T-helper 9 cell (primary cell): ENCODE results near the gene LPIN1.
"Not testable (repeated sequence)": the region's sequence is repeated elsewhere in the genome, so short reads cannot be mapped to it uniquely, and the experiment has no call there.

Experiments
- DNase-seq: peaks from one replicate; pipeline ENCODE4 v3.0.0-alpha.2; 2020

Gene LPIN1

DNA sequence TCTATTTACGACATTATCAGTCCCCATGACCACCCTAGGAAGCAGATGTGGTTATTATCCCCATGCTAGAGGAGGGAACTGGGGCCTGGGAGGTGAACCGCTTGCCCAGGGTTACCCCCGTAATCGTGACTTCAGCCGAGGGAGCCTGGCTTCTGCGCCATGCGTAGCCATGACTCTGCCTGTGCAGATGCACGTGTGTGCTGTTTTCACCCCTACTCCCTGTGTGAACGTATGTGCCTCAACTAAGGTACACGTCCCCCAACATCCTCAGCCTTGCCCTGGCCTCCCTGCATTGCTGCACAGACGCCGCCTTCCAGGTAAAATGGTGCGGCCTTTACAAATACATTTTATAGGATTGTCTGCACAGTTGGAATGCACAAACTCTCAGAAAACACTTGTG, 40.2 kb downstream of the LPIN1 start:
- no peak for DNase-seq

DNA sequence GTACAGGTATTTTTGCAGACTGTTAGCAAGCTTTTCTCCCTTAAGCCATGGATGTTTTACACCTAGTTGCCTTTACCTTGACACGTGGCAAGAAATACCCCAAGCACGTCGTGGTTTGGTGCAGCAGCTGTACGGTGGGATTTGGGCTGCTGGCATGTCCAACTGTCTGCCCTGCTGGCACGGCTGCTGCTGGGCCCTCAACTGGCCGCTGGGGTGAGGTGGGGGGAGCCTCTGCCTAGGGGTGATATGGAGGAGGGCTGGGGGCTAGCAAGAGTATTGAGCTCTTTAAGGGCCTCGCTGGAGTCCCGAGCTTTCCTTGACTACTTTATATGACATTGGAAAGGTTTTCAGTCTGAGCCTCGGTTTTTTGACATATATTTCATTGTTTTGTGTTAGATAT, 41.6 kb downstream of the LPIN1 start:
- DNase-seq, result no peak

DNA sequence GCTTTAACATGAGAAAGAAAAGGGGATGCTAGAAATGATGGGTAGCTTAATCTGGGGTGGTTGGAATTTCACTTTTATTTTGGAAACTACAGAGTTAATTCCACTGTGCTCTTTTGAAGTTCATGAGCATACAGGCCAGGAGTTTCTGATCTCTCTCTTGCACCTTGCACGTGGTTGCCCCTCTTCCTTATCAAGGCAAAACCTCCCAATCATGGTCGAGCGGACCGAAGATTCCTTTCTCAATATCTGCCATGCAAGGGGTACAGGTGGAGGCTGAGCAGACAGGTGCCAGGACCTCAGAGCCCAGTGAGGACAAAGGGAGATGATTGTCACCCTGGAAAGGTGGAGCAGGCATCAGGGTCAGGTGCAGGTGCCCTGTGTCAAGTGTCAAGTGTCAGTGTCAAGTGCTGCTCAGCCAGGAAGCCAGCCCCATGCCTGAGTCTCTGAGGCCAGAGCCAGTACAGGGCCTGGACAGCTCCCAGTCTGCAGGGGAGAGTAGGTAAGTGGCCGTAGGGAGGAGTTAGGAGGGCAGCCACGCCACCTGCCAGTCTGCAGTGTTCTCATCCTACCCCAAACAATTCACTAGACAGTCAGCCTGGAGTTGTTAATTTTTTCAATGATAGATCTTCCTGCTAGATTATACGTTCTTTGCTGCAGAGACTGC, 42.2 kb downstream of the LPIN1 start:
- no peak for DNase-seq

DNA sequence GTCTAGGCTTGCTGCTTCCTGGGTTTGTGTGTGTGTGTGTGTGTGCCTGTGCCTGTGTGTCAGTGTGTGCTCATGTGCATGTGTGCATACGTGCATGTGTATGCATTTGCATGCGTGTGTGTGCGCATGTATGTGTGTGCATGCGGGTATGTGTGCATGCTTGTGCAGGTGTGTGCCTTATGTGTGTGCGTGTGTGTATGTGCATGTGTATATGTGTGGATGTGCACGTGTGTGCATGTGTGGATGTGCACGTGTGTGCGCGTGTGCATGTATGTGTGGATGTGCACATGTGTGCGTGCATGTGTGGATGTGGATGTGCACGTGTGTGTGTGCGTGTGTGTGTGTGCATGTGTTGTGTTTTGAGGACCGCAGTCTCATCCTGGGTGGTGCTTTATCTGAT, 42.8 kb downstream of the LPIN1 start:
- no peak for DNase-seq

DNA sequence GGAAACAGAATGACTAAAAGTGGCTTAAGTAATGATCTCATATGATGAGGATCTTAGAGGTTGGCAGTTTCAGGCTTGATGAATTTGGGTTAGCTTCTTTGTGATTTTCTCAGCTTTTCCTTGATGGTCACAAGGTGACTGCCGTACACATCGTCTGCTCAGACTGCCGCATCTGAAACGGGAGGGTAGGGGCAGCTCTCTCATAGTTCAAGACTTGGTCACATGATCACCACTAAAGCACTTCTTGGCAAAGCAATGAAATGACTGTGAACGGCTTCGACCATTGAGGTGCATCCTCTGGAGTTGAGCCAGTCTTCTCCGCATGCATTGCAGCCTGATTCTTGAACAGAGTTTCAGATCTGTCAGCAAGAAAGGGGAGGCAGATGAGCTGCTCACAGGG, 43.8 kb downstream of the LPIN1 start:
- no peak for DNase-seq

DNA sequence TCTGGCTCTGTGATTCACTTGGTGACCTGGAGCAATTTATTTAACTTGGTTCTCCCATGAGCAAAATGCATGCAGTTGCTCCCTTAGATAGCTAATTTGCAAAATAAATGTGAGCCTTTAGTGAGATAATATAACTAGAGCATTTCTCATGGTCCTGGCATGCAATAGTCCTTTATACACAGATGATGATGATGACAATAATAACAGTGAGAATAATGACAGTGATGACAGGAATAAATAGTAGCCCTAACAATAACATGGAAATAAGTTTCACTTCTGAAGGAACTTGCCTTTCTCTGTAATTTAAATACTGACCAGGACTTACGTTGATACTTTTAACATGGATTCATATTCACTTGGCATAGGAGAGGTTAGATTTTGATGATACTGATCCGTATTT, 49.2 kb downstream of the LPIN1 start:
- DNase-seq, result no peak

DNA sequence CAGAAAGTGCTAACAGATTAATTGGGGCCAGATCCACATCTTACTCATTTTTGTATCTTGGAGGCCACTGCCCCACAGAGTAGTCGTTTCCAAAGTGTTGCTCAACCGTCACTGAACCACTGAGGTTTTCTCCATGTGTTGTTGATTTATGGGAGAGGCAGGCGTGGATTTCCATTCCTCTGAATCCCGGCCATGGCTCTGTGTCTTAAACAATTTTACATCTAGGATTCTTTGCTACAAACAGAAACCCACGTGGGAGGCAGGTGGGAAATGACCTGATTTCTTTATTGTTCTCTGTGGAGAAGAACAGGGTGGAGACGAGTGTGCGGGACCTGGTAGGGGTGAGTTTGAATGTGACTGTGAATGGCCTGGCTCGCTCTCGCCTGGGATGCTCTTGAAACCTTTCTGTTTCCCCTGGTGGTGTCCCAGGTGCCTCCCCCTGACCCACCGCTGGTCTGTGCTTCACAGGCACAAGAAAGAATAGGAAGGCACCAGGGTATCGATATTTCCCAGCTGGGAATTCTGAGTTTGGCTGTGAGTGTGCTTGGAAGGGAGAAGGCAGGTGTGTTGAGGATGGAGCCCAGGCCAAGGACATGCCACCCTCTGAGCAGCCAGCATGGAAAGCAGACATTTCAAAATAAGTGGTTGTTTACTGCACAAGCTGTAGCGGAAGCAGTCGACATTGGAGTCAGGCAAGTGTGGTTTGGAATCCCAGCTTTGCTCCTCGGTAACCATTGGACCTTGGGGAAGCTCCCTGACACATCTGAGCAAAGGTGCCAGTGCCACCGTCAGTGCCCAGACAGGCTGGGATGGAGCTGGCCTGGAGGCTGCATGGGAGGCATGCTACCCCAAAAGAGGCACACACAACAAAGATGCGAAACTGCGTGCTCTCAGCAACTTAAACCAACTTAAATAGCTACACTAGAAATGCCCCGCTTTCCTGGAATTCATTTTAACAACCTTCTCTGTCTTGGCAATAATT, 50.0 kb downstream of the LPIN1 start:
- DNase-seq, result no peak

DNA sequence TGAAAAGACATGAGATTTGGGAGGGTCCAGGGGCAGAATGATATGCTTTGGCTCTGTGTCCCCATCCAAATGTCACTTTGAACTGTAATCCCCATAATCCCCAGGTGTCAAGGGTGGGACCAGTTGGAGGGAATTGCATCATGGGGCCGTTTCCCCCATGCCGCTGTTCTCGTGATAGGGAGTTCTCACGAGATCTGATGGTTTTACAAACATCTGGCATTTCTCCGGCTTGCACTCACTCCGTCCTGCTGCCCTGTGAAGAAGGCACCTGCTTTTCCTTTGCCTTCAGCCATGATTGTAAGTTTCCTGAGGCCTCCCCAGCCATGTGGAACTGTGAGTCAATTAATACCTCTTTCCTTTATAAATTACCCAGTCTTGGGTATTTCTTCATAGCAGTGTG, 51.4 kb downstream of the LPIN1 start:
- DNase-seq, result no peak

DNA sequence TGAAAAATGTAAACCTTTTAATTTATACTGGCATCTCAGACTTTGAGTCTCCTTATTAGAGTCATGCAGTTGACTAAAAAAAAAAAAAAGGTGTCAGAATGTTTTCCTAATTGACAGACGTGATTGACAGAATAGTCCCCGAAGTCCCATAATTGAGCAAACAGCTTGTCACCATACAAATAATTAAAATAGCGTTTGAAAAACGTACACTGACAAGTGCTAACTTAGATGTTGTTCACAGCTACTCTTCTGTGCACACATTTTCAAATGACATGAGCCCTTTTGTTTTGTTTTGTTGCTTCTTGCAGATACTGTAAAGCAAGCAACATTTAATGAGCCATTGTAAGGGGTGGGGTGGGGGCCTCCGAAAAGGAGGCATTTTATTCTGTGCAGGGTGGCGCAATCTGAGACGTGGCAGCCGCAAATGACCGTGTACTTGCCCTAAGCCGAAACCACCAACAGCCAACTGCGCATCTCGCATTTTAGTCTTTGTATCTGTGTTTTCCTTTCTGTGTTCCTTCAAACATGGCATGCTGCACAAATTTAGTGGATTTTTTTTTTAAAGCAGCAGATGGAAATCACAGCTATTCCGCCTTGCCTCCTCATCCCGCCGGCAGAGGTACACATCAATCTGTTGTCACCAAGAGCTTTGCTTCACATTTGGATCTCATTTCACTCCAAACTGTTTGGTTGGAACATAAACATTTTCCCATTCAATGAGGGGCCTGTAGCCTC, 52.4 kb downstream of the LPIN1 start:
- no peak for DNase-seq

DNA sequence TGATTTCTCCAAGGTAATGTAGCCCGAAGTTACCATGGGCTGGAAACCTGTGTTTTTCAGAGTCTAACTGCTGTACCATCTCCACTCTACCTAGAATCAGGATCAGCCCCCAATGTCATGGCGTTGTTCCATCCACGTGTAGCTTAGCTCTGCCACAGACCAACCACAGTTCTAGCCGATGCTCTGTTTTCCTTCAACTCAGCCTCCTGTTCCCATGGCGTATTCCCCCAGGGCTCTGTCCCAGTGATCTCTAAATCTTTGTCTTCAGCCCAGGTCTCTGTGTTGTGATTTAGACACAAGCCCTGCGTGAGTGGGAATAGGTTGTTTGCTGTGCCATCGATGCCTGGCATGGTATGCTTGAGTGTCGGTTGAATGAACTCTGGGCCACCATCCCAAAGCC, 53.4 kb downstream of the LPIN1 start:
- no peak for DNase-seq

DNA sequence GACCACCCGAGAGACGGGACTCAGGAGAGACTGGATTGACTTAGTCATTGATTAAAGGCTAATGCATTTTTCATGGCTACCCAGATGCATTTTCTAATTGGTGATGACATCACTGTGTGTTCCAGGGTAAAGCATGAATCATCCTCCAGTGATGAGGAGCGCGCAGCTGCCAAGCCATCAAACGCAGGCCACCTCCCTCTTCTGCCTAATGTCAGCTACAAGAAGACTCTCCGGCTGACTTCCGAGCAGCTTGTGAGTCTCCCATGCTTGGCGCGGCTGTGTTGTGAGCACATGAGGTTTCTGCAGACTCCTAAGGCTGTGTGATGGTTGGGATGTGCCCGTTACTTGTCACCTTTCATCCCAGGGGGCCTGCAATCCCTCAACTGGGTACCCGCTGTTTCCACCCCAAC, 56.4 kb downstream of the LPIN1 start:
- DNase-seq, result no peak

DNA sequence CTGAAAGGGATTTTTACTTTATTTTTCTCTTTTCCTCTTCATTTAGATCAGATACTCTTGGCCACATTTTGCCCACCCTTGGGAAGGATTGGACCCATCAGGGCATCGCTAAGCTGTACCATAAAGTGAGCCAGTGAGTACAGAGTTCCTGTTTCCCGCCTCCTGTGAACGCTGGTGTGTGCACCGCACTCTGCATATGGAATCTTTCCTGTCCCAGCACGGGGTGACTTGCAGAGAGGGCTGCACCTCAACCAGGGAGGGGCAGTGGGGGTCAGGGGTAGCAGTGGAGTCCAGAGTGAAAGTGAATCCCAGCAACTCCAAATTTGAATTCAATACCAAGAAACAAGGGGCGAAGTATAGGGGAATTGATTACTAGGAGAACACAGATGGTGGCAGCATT, 58.6 kb downstream of the LPIN1 start:
- DNase-seq, result no peak

DNA sequence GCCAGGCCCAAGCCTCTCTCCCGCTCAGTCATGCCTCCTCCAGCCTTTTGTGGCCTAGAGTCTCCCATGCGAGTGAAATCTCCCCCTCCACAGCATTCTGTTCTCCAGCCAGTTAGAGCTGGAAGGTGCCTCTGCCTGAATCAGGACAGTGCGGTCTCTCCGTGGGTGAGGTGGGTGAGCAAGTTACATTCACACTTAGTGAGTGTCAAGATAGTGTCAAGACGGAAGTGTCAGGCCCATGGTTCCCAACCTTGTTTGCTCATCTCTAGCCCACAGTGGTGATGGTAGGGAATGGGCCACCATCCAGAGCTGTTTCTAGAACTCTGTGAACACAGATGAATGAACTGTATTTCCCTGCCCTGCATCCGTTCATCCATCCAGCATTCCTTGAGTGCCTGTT, 59.5 kb downstream of the LPIN1 start:
- DNase-seq, result no peak

DNA sequence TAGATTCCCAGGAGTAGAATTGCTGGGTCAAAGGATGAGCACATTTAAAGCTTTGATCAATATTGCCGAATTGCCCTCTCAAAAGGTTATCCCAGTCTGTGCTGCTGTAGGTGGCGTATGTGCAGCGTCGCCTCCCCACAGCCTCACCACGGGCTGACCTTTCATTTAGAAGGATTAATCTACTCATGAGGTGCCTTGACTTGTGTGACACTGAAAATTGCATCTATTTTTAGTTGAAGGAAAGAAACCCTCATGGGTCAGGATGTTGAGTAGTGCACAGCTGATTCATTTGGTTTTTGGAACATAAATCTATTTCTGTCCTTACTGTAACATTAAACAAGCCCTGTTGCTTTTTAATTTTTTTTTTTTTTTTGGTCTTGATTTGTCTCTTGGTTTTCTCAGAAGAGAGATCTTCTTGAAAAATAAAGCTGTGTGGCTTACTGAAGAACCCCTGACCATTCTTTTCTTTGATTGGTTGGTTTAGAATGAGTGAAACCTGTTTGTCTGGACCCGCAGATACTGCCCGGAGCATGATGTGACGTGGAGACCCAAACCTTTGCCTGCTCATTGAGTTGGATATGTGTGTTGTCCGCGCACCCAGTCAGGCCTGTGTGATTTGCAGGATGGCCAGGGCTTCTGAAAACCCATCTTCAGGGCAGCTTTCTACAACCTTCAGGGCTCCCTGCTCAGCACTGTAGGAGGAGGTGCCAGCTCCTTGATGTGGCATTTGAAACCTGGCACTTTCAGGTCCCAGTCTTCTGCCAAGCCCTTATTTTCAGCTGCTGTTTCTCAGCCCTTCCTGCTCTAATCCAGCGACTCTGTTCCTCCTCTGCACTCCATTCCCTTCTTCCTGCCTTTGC, 61.0 kb downstream of the LPIN1 start:
- no peak for DNase-seq

DNA sequence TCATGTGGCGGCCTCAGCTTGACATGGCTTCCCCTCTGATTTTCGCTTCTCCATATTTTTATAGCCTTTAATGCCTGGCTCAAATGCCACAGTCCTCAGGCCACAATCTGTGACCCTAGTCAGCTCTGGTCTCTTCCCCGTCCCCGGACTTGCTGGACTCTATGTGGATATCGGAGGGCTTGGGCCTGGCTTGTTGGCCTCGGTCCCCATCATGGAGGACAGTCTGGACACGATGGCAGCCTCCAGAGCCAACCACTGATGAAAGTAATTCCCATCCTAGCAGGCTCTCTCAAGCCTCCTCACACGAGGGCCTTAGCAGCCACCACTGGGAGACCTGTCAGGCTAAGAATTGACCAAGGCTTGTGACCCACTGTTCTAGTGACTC, 61.6 kb downstream of the LPIN1 start:
- DNase-seq, result no peak

DNA sequence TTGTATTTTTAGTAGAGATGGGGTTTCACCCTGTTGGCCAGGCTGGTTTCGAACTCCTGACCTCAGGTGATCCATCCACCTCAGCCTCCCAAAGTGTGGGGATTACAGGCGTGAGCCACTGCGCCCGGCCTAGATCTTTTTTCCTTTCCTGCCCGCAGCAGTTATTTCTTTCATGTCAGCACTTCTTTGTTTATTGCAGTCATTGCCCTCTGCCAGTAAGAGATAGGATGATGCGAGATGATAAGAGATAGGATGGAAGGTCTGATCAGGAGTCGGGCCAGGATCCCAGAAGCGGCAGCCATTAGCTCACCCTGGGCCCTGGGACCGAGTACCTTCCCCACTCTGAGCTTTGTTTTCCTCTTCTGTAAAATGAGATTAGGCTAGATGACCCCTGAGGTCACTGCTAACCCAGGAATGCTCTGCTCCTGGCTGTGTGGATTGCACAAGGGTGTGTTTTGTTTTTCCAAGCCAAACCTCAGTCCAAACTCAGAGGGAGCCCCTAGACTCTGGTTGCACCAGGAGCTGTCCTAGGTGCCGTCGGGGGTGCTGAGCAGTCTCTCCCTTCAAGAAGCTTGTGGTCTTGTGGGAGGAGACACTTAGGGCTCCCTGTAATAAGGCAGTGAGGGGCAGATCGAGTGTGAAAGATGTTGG, 63.3 kb downstream of the LPIN1 start:
- DNase-seq, result no peak

DNA sequence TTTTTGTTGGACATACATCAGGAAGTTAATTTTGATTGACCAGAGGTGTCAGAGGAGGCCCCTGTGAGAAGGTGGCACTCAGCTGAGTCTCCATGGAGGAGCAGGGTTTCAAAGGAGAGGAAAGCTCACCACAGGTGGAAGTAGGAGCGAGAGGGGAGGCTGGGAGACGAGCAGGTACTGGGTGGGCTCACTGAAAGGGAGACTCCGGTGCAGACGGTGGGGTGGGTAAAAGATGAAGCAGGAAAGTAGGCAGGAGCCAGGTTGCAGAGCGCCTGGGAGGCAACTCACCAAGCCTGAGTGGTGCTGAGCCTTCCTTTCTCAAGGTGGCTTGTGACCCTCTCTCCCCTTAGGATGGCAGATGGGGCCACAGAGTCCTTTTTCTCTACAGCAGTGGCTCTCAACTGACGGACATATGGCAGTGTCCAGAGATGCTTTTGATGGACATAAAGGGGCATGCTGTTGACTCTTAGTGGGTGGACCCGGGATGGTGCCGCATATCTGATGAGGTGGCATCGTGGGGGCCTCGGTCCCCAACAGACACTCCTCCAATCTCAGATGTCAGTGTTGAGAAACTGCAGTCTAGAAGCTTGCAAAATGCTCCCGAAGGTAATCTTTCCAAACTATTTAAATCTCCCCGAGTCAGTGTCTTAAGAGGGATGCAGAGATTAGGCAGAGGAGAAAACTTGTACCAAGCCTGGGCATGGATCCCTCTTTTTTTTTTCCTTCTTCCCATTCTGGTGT, 64.0 kb downstream of the LPIN1 start:
- DNase-seq, result no peak

DNA sequence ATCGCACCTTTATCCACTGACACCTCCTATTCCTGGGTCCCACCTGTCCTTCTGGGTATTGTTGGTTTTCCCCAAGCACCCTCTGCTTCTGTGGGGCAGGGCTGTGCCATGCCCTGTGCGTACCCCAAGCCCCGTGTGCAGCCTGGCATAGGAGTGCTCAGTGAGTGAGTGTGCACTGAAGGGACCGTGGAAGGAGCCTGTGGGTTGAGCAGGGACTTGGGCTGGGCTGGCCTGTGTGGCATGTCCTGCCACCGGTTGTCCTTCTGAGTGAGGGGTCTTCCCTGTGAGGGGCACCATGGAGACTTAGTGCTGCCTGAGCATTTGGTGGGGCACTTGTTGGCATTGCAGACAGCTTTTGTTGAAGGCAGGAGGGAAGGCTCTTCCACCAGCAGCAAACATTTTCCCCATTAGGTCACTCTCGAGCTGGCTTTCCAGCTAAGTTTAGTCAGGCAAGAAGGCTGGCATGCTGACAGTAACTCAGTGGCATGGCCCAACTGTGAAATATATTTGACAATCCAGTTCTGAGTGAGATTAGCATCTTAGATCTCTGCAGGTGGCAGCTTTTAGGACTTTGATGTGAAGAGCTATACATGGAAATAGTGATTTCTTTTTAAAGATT, 64.7 kb downstream of the LPIN1 start:
- DNase-seq, result no peak

DNA sequence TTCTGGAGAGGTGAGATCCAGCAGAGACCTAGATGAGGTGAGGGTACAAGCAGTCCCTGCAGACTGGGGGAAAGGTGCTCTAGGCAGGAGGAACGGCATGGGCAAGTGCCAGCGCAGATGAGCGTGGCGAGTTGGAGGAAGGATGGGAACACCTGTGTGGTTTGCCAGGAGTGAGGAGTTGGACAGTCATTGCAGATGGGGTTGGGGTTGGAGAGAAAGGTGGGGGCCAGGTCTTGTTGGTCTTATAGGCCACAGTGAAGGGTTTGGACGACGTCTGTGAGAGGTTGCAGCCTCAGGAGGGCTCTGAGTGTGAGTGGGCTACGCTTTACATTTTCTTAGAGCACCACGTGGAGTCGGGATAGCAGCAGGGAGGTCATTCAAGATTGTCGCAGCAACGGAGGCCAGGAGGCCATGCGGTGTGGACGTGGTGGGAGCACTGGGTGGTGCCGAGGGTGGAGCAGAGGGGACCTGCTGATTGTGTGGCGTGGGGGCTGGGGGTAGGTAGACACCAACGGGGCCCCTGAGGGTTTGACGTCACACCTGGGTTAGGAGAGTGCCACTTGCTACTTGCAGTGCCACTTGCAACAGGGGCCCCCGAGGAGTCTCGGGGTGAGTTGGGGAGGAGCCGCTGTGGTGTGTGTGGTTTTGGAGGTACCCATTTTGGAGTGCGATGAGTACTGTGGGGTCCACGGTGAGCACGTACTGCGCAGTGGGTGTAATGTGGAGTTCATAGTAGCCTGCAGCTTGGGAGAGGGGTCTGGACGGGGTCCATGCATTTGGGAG, 66.2 kb downstream of the LPIN1 start:
- DNase-seq, result no peak

DNA sequence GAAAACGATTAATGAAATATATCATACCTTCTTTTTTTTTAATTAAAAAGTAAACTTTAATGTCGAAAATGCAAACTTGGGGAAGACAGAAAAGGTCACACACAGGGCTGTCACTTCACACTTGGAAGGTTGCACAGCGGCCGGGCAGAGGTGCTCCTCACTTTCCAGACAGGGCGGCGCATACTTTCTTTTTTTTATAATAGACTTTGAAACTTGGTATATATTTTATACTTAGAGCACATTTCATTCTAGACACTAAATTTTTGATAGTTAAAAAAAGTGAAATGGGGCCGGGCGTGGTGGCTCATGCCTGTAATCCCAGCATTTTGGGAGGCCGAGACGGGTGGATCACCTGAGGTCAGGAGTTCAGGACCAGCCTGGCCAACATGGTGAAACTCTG, 66.9 kb downstream of the LPIN1 start:
- not testable (repeated sequence) for DNase-seq
